Putamen (tissue), 1 donor: ENCODE measurements around the gene GPR151.
"Not testable (repeated sequence)": the region's sequence is repeated elsewhere in the genome, so short reads cannot be mapped to it uniquely, and the experiment has no call there.

Experiments used
- DNase-seq: peaks from one replicate; pipeline ENCODE4 v3.0.0-alpha.2; 2016; ENCODE audit warnings: low spot score

GPR151 gene

DNA sequence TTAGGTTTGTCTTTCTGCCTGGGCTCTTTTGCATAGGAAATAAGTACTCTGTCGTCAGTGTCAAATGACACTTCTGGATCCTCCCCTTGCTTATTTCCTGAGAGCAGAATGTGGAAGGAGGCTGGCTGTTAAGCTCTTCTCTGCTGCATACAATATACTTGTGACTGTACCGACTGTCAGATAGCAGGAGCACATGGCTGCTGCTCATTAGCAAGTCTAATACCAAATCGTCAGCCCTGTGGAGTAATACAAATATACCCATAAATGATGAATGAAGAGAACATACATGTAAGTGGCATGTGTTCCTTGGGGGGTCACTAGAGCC lies at the start of gene GPR151:
Gene GPR151, minus strand, starts transcription at position 40 of the 325 bp plus-strand sequence. CDS start 77 bp downstream, outside the sequence.
- peak; percentile 19 for DNase-seq

DNA sequence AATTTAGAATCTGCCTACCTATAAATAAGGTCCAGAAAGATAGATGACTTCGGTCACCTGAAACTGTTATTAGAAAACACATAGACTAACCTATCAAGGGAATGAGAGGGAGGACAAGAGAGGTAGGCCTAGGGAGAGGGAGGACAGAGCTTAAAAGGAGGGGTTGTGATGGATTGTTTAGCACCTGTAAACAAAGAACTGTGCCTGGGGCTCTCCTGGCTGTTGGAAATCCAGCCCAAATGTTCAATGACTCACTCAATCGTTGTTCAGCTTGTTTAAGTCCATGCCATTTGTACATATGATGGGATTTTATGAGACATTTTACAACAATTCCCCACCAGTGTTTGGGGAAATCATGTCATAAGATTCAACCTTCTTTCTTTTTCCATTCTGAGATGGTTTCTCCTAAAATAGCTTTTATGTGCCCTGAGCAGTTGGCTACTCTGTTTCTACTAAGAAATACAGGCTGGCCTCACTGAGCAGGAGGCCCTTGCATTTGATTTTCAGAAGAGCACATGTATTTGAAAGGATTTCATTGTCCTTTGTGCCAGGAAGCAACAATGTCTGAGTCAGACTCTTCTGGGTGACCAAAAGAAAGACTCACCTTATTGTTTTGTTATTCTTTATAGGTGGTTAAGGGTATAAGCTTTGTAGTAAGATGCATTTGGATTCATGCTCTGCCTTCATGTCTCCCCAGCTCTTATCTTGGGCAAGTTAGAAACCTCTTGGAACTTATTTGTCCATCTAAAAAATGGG lies 48.2 kb upstream of the GPR151 start:
- no peak for DNase-seq

DNA sequence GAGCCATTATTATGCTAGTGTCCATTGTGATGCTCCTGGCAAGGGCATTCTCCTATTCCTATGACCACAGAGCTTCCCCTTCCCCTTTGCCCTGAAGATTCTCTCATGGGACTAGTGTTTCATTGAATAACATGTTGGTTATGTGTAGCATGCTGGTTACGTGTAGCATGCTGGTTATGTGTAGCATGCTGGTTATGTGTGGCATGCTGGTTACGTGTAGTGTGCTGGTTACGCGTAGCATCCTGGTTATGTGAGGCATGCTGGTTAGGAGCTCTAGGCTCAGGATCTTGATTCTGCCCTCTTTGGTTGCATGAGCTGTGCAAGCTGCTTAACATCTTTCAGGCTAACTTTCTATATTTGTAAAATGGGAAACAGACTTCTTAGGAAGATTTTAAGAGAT lies 46.5 kb upstream of the GPR151 start:
- no peak for DNase-seq

DNA sequence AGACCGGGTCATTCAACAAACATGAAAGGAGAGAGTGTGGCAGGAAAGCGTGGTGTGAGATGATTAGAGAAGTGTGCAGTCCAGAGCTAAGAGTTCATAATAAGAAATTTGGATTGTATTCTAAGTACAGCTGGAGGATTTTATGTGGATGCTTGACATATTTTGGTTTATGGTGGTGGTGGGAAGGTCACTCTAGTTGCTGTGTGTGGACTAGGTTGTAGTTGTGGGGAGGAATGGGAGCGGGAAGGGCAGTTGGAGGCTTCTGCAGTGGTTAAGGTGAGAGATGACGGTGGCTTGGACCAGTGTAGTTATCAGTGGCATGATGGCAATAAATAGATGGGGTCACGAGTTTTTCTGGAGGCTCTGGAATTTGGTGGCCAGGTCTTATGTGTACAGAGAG lies 45.7 kb upstream of the GPR151 start:
- DNase-seq: no peak

DNA sequence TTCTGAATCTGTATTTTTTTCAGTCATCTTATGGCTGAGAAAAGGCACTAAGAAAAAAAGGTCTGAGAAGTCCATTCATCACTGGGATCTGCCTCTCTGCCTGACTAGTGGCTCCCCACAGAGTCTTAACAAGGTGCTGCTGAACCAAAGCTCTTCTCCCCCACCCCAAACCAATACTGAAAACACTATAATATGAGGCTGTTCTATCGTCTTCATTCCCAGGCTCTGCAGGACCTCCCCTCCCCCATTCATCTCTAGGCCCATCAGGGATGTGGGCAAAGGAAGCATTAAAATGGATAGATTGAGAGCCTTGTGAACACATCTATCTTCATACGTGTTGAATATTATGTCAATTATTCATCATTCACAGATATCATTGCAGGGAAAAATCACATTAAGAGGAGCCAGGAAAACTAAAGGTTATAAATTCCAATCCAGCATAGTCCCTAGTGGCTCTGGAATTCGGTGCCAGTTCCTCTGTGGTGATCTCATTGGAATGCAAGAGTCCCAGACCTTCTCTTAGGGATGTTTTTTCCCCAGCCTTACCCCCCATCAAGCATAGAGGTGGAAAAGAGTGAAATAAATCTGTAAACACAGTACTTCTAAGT lies 44.3 kb upstream of the GPR151 start:
- no peak for DNase-seq

DNA sequence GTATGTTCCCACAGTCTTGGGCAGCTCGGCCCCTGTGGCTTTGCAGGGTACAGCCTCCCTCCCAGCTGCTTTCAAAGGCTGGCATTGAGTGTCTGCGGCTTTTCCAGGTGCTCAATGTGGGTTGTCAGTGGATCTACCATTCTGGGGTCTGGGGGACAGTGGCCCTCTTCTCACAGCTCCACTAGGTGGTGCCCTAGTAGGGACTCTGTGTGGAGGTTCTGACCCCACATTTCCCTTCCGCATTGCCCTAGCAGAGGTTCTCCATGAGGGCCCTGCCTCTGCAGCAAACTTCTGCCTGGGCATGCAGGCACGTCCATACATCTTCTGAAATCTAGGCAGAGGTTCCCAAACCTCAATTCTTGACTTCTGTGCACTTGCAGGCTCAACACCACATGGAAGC lies 40.9 kb upstream of the GPR151 start:
- not testable (repeated sequence) for DNase-seq

DNA sequence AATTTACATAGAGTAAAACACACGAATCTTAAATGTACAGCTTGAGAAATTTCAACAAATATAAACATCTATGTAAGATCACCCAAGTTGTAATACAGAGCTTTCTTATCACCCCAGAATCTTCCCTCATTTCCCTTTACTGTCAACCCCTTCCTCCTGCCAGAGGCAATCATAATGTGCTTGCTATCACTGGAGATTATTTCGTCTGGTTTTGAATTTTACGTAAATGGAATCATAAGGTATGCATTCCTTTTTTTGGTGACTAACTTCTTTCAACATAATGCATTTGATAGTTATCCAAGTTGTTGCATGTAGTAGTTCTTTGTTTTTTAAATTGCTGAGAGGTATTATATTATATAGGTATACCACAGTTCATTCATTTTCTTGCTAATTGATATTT lies 37.5 kb upstream of the GPR151 start:
- no peak for DNase-seq

DNA sequence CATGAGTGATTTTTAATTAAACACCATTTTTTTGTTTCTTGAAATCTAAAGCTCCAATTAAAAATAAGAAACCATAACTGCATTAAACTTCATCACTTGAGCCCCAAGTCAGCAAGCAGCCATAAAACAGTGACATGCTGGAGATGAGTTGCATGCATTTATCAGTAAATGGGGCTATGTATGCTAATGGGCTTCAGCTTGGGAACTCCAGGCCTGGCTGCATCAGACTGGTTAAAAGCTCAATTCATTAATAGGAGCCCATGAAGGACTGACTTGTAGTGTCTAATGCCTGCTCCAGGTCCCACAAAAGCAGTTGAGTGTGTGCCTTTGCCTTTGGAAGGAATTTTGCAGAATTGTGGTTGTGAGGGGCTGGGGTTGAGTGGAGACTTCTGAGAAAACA lies 33.6 kb upstream of the GPR151 start:
- no peak for DNase-seq

DNA sequence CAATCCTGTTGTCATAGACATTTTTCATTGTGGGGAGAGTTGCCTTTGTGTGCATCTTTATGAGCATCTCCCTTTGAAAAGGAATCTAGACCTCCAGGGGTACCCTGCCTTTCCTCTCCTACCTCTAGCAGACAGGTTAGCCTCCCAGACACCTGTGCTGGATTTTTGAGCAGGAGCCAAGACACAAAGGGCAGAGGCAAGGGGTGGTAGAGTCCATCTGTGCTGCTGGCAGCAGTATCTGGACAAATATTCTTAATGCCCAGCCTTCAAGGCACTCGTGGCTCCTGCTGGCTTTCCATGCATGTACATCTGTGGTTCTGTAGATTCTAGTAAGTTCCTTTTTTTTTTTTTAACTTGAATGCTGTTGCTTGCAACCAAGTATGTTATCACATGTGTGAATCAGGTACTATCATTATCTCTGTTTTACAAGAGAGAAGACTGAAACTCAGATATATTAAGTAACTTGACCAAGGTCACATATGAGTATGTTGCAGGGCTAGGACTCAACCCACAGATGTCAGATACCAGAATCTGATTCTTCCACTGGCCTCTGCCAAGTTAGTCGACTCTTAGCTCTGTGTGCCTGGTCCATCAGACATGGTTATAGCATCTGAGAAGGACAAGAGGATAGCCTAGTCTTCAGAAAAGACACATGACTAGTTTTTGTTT lies 32.9 kb upstream of the GPR151 start:
- no peak for DNase-seq

DNA sequence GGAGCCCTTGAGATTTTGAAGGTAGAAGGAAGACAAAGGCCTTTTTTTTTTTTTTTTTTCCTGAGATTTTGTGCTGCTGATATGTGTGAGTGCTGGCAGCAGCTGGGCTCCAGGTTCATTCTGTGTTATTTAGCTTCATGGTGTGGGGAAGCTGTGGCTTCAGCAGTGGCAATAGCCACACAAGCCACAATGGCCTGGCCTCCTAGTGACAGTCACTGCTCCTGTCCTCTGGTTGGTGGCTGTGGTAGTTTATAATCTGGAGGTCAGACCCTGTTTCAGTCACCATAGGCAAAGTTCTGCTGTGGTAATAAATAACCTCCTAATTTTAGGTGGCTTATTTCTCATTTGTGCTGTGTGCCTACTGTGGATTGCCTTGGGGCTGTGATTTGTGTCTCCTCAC lies 28.2 kb upstream of the GPR151 start:
- no peak for DNase-seq

DNA sequence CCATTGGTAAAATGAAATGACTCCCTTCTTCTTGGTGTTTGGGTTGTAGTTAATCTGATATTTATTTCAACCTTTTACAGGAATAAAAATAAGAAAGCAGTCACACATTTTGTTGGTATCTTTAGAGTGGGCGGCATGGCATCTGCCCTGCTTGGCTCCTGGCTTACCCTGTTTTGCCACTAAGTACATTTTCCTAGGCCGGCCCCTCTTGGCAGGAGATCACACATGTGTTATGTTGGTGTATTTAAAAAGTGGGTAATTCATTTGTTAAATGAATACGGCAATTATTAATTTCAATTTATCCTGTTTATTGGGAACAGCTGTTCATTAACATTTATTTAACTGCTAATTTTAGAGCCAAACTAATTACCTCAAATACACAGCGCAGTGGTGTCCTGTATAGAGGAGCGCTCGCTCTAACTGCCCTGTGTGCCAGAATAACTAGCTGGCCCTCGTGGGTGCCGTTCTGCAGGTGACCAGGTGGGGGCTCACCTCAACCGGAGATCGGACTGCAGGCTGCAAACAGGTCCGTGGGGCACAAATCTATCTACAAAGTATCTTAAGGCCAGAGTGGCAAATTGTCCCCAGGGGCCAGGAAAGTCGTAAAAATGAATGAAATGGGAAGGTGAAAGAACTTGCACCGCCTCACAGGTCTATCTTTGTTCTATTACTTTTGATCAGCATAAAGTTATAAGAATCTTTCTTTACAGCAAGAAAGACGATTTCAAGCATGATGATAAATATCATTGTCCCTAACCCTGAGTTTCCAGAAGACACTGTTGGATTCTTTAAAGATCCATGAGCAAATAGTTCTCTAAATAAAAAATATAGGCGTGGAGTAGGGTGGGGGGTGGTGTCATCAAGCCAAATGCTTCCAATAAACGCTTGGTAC lies 26.2 kb upstream of the GPR151 start:
- peak; percentile 64 for DNase-seq

DNA sequence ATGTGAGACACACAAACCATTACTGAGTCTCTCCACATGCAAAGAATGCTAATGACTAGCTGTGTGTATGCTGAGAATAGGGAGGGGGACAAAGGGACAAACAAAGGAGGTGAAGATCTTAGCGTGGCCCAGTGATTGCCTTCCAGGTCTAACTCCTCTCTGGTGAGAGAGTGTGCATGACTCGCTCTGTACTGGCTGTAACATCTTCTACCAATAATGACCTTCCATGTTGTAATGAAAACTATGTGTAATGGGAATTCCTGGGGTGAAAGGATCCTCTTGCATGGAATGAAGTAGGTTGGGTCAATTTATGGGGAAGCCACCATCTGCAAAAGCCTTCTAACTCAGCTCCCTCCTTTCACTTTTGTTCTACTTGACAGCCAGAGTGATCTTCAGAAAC lies 24.4 kb upstream of the GPR151 start:
- no peak for DNase-seq

DNA sequence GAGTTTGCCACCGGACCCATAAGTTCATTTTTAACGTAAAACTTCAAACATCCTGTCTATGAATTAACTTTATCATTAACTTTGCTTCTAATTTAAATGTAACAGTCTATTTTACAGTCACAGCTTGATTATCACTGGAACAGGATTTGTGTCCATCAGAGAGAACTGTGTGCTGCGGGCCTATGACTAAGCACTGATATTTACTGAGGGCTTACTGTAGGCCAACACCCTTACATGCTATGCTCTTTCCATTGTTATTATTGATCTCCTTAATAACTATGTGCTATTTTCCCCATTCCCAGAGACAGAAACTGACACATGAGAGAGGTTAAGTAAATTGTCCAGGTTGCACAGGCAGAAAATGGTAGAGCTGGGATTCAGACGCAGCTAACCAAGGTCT lies 24.0 kb upstream of the GPR151 start:
- DNase-seq: no peak

DNA sequence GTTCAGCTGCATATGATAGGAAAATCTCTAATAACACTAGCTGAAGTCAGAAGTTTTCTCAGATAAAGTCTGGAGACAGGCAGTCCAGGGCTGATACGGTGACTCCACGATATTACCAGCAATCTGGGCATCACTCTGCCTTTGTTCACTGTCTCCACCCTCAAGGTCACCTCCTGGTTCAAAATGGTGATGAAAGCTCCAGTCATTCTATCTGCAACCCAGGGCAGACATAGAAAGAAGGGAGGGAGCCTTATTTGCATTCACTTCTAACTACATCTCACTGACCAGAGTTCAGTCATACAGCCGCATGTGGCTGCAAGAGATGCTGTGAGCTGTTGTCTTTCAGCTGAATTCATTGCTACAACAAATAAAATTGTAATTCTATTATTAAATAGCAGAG lies 22.4 kb upstream of the GPR151 start:
- DNase-seq: no peak

DNA sequence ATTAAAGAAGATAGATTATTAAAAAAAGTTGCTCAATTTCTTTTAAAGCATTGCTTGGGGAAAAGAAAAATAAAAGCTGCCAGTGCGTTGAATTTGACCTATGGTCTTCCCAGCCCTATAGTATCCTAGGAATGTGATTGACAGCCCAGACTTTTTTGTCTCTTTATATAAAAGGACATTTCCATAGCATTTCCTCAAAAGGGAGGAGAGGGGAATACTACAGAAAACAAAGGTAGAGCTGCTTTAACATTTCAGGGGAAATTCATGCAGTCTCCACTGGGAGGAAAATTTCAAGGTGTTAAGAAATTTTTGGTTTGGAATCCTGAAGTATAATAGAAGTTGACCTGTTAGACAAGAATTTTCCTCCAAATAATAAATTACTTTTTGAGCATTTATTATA lies 17.9 kb upstream of the GPR151 start:
- no peak for DNase-seq

DNA sequence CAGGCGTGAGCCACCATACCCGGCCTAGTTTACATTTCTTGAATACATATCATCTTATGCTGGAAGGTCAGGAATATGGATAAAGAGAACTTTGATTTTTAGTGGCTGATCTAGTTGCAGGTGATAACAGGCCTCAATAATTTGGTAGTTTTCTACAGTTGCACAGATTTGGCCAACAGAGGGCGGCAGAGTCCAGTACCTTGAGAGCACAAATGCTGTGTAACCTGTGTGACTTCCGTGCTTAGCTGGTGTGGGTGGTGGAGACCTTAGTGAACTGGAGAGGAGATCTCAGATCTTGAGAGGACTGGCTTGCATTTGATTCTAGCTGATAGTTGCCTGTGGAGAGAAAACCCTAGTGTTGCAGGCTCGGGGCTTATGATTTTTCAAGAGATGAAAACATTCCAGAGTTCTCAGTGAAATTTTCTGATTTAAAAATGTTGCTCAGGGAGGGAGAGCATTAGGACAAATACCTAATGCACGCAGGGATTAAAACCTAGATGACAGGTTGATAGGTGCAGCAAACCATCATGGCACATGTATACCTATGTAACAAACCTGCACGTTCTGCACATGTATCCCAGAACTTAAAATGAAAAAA lies 17.4 kb upstream of the GPR151 start:
- peak; percentile 57 for DNase-seq

DNA sequence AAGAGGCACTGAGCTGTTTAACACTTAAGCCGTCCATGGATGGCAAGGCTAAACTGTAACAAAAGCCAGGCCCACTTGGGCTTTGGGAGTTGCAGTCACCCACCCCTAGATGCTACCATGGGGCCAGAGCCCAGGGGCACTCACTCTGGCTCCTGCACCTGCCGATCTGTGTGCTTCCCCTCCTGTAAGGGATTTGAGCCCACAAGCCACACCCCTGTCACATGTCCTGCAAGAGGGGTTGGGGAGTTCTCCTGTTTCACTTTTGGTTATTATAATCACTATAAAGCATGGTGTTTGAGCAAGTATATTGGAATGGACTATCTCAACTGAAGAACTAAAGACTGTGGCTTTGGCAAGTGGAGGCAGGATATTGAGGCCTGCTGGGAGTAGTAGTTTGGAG lies 14.0 kb upstream of the GPR151 start:
- no peak for DNase-seq

DNA sequence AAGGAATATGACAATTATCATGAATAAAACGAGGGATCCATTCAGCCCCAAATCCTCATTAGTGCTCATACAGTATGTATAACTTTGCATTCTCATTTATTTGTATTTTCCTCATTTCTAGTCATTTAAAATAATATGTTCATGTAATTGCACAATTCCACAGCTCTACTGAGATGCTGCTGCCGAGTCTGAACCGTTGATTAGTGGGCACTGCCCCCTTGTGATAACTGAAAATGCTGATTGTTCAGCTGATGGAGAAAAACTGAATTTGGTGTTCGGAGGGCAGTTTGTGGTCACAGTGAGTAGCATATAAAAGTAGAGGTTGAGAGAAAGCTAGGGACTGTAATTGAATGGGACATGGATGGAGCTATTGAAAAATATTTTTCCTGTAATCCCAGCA lies 12.2 kb upstream of the GPR151 start:
- DNase-seq: peak; percentile 11

DNA sequence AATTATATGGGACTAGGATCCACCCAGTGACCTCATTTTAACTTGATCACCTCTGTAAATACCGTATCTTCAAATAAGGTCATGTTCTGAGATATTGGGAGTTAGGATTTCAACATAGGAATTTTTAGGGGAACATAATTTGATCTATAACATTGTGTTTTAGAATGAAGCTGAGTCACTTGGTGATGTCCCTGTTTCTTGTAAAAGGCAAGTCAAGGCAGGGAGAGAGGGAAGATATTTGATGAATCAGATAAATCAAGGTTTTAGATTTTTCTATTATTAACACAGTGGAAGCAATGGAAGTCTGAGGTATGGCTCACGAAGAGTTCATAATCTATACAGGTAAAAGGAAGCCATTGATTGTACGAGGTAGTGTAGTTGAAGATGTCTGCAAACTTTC lies 11.8 kb upstream of the GPR151 start:
- peak; percentile 8 for DNase-seq

DNA sequence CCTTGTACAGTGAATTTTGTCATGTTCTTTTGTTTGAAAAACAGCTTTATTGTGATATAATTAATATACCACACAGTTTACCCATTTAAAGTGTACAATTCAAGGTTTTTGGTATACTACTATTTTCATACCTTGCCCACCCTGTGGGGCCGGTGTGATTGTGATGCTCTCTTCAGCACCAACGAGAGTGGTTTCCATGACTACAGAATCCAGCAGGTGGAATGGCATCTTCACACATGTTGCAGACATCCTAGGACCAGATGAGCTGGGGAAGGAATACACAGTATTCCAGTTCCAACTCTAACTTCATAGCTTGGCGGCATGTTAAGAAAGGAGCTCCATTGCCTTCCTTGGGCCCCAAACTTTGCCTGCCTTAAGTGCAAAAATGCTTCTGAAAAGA lies 7.7 kb upstream of the GPR151 start:
- no peak for DNase-seq

DNA sequence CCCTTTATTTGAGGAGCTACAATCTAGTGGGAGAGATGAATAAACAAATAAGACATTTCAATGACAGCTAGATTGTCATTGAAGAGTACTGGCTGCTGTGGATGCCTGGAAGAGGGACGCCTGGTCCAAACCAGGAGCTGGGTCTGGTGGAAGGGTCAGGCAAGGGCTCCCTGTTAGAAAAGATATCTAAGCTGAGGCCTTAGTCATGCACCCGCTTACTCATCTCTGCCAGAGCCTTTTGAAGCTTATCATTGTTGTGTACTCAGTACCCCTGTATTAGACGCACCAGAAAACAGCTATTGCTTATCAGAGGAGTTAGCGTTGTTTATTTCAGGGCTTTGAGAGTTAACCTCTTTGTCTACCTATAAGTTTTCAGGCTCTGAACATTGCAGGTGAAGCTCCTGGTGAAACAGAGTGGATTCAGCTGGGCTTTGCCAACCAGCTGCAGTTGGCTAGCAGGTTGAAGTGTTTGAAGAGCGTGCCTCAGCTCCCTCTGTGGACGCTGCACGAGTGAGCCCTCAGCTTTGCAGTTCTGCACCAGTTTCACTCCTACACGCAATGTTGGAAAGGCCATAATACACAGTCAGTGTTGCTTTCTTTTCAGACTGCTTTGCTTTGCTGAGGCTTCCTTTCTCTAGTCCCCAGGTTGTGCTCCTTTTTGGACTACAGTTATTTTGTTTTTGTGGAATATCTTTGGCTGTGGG lies 5.6 kb upstream of the GPR151 start:
- no peak for DNase-seq

DNA sequence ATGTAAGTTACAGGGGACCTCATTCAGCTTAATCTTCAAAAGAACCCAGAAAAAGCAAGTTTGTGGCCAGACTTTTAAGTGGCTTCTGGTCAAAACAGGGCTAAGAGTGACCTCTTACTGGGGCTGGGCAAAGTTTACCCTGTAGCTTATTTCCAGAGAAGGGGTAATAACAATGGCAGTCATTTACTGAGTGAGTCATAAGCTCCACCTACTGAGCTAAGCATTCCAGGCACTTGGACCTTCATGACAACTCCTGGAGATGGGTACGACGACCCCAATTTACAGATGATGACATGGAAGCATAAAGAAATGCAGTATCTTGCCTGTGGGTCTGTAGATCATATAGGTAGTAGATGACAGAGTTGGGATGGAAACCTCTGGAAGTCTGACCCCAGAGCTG lies 4.7 kb upstream of the GPR151 start:
- no peak for DNase-seq
